ENCODE results near the gene ZNF583. TPM values are rescaled to one million over a fixed set of nuclear protein-coding genes. Genes with fewer than 3 reads are reported as not detected.
A peak's percentile ranks its signal among the peaks of the same experiment; 100 is the strongest.

Gene ZNF583
- total and polyA plus RNA-seq, 9 of the 15 experiments (the other 6 are each of a cell fraction or from before 2014, with no cell fraction given) = 0.92 to 6.7 (median 3.0) TPM

- TF ChIP-seq, protein P1, sequence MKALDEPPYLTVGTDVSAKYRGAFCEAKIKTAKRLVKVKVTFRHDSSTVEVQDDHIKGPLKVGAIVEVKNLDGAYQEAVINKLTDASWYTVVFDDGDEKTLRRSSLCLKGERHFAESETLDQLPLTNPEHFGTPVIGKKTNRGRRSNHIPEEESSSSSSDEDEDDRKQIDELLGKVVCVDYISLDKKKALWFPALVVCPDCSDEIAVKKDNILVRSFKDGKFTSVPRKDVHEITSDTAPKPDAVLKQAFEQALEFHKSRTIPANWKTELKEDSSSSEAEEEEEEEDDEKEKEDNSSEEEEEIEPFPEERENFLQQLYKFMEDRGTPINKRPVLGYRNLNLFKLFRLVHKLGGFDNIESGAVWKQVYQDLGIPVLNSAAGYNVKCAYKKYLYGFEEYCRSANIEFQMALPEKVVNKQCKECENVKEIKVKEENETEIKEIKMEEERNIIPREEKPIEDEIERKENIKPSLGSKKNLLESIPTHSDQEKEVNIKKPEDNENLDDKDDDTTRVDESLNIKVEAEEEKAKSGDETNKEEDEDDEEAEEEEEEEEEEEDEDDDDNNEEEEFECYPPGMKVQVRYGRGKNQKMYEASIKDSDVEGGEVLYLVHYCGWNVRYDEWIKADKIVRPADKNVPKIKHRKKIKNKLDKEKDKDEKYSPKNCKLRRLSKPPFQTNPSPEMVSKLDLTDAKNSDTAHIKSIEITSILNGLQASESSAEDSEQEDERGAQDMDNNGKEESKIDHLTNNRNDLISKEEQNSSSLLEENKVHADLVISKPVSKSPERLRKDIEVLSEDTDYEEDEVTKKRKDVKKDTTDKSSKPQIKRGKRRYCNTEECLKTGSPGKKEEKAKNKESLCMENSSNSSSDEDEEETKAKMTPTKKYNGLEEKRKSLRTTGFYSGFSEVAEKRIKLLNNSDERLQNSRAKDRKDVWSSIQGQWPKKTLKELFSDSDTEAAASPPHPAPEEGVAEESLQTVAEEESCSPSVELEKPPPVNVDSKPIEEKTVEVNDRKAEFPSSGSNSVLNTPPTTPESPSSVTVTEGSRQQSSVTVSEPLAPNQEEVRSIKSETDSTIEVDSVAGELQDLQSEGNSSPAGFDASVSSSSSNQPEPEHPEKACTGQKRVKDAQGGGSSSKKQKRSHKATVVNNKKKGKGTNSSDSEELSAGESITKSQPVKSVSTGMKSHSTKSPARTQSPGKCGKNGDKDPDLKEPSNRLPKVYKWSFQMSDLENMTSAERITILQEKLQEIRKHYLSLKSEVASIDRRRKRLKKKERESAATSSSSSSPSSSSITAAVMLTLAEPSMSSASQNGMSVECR (CRISPR knock-in tag; IDR thresholded peaks at IDR 0.05) = peak; percentile 54
- TF ChIP-seq CTCFL (IDR thresholded peaks at IDR 0.05; ENCODE audit: borderline replicate concordance, insufficient read depth, low read depth, low read length, poor library complexity, severe bottlenecking) (no peak), FOXP1 (CRISPR knock-in tag; IDR thresholded peaks at IDR 0.05) (no peak), MCM5 (IDR thresholded peaks at IDR 0.05; ENCODE audit: low read depth) (no peak), PRPF4 (IDR thresholded peaks at IDR 0.05; ENCODE audit: insufficient read depth, low read depth, low read length, poor library complexity, severe bottlenecking) (no peak), ZNF165 (CRISPR knock-in tag; IDR thresholded peaks at IDR 0.05; ENCODE audit: borderline replicate concordance) (no peak), ZNF124 (CRISPR knock-in tag; IDR thresholded peaks at IDR 0.05) (no peak), KLF16 (IDR thresholded peaks at IDR 0.05) (no peak), HDGF (IDR thresholded peaks at IDR 0.05) (peak; percentile 45; the same call in 1 of the 2 replicates), SRSF9 (IDR thresholded peaks at IDR 0.05; ENCODE audit: borderline replicate concordance, low read depth, low read length) (no peak), ELF1 (tag; IDR thresholded peaks at IDR 0.05) (no peak), NBN (IDR thresholded peaks at IDR 0.05; ENCODE audit: low read depth) (no peak)
- TF ChIP-seq, protein P2, sequence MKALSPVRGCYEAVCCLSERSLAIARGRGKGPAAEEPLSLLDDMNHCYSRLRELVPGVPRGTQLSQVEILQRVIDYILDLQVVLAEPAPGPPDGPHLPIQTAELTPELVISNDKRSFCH (CRISPR knock-in tag; IDR thresholded peaks at IDR 0.05) = no peak
- TF ChIP-seq, protein P2 (tag; IDR thresholded peaks at IDR 0.05) = peak; percentile 48; the same call in 1 of the 2 replicates
- TF ChIP-seq, protein P3, sequence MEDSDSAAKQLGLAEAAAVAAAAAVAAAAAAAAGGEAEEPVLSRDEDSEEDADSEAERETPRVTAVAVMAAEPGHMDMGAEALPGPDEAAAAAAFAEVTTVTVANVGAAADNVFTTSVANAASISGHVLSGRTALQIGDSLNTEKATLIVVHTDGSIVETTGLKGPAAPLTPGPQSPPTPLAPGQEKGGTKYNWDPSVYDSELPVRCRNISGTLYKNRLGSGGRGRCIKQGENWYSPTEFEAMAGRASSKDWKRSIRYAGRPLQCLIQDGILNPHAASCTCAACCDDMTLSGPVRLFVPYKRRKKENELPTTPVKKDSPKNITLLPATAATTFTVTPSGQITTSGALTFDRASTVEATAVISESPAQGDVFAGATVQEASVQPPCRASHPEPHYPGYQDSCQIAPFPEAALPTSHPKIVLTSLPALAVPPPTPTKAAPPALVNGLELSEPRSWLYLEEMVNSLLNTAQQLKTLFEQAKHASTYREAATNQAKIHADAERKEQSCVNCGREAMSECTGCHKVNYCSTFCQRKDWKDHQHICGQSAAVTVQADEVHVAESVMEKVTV (CRISPR knock-in tag; IDR thresholded peaks at IDR 0.05) = no peak
- TF ChIP-seq, protein P4, sequence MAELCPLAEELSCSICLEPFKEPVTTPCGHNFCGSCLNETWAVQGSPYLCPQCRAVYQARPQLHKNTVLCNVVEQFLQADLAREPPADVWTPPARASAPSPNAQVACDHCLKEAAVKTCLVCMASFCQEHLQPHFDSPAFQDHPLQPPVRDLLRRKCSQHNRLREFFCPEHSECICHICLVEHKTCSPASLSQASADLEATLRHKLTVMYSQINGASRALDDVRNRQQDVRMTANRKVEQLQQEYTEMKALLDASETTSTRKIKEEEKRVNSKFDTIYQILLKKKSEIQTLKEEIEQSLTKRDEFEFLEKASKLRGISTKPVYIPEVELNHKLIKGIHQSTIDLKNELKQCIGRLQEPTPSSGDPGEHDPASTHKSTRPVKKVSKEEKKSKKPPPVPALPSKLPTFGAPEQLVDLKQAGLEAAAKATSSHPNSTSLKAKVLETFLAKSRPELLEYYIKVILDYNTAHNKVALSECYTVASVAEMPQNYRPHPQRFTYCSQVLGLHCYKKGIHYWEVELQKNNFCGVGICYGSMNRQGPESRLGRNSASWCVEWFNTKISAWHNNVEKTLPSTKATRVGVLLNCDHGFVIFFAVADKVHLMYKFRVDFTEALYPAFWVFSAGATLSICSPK (IDR thresholded peaks at IDR 0.05; ENCODE audit: borderline replicate concordance) = no peak
Observed at GRCh38 chr19:56403764-56404704, at the start of gene ZNF583 (continued).
